HCT116 (cell line): Measurements from ENCODE around the gene ANP32B.
"Not testable (repeated sequence)": the region's sequence is repeated elsewhere in the genome, so short reads cannot be mapped to it uniquely, and the experiment has no call there.

Source experiments
- CBX3 ChIP-seq: IDR thresholded peaks from 2 replicates; pipeline ENCODE4 v1.6.1; 2012; ENCODE audit warnings: low read depth
- CEBPB ChIP-seq: IDR thresholded peaks from 2 replicates; pipeline ENCODE4 v1.6.1; 2012; ENCODE audit warnings: low read depth
- SRF ChIP-seq: IDR thresholded peaks from 2 replicates; pipeline ENCODE4 v1.6.1; 2012; ENCODE audit warnings: low read depth
- TF ChIP-seq, protein P1 (sequence below), 3 experiments: fragments of 200-600 bp in 1 of 3; sonication (generic) in 1 of 3; IDR thresholded peaks in 2 of 3; conservative IDR thresholded peaks in 1 of 3; 2 replicates each; pipeline ENCODE4 v1.5.1; 2012 to 2017; ENCODE audit warnings: low read depth in 2 of 3, low read length in 2 of 3, antibody characterized with exemption in 1 of 3, borderline replicate concordance in 1 of 3, control low read depth in 1 of 3, mild to moderate bottlenecking in 1 of 3, mixed read lengths in 1 of 3, mixed run types in 1 of 3, moderate library complexity in 1 of 3; ENCODE audit not compliant: insufficient read depth in 1 of 3

DNA sequence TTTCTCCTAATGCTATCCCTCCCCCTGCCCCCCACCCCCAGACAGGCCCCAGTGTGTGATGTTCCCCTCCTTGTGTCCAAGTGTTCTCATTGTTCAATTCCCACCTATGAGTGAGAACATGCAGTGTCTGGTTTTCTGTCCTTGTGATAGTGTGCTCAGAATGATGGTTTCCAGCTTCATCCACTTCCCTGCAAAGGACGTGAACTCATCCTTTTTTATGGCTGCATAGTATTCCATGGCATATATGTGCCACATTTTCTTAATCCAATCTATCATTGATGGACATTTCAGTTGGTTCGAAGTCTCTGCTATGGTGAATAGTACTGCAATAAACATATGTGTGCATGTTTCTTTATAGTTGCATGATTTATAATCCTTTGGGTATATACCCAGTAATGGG lies 37.7 kb upstream of the ANP32B start:
- TF ChIP-seq SRF, CEBPB, CBX3: not testable (repeated sequence)
- TF ChIP-seq, protein P1, sequence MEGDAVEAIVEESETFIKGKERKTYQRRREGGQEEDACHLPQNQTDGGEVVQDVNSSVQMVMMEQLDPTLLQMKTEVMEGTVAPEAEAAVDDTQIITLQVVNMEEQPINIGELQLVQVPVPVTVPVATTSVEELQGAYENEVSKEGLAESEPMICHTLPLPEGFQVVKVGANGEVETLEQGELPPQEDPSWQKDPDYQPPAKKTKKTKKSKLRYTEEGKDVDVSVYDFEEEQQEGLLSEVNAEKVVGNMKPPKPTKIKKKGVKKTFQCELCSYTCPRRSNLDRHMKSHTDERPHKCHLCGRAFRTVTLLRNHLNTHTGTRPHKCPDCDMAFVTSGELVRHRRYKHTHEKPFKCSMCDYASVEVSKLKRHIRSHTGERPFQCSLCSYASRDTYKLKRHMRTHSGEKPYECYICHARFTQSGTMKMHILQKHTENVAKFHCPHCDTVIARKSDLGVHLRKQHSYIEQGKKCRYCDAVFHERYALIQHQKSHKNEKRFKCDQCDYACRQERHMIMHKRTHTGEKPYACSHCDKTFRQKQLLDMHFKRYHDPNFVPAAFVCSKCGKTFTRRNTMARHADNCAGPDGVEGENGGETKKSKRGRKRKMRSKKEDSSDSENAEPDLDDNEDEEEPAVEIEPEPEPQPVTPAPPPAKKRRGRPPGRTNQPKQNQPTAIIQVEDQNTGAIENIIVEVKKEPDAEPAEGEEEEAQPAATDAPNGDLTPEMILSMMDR (IDR thresholded peaks at IDR 0.05 in 2 of 3, conservative IDR thresholded peaks at IDR 0.05 in 1 of 3; ENCODE audit: borderline replicate concordance in 1 of 3, insufficient read depth in 1 of 3, low read depth in 2 of 3, low read length in 2 of 3) = not testable (repeated sequence)
